GM21786 (cell line): ENCODE measurements around the gene NR5A1.

Source experiments
- ATAC-seq: cut with Tn5 transposase; IDR thresholded peaks from one replicate; pipeline ENCODE4 v1.9.1; 2021; ENCODE audit not compliant: unreplicated experiment

The NR5A1 gene

DNA sequence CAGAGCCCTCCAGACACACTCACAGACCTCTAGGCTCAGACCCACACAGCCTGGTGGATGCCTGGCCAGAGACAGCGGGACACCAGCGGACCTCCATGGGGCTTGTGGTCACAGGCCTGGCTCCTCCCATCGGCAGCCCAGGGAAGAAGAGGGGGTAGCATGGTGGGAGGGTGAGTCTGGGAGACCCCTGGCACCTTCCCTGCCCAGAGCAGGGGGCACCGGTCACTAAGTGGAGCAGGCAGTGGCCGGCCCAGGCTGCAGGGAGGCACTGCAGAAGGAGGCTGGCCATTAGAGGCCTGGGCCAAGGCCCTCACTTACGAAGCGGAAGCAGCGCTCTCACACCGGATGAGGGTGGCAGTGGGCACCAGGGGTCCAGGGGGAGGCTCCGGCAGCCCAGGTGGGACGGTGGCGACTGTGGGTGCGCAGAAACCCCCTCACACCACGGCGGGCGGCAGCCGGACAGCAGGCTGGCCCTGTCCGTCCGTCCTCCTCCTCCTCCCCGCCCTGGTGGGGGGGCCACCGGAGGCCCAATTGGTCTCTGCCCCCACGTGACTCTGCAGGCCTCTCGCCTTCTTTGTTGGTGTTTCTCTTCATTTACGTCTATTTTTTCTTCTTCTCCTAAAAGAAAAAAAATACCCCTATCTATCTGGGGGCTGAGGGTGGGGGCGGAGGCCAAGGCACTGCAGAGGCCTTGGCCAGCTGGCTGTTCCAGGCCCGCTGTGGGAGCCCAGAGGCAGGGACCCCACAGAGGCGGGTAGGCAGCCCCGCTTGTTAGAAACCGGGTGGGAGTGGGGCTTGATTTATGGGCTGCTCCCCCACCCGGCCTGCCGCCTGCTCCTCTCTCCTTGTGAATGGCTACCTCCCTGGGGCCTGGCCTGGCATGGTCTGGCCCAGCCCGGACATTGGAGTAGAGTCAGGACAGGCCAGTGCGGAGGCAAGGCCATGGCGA lies at the start of gene NR5A1:
NR5A1 (minus strand) TSS at position 469 of the 949 bp plus-strand sequence. CDS start 4,004 bp downstream, outside the sequence.
- no peak for ATAC-seq

DNA sequence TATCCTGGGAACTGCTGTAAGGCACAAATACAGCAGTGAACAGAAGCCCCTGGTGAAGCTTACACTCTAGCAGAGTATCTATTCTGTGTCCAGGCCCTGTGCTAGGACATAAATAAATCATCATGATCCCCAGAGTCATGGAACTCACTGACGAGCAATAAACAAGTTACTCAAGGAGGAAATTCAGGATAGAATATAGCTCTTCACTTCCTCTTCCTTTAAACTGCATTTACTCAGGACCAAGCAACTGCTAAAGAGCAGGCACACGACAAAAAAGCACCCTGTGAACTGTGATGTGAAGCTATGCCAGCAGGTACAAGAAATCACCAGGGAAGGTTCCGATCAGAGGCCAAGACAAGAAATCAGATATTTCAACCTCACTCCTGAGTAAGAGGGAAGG lies 47.8 kb upstream of the NR5A1 start:
- ATAC-seq, result no peak

DNA sequence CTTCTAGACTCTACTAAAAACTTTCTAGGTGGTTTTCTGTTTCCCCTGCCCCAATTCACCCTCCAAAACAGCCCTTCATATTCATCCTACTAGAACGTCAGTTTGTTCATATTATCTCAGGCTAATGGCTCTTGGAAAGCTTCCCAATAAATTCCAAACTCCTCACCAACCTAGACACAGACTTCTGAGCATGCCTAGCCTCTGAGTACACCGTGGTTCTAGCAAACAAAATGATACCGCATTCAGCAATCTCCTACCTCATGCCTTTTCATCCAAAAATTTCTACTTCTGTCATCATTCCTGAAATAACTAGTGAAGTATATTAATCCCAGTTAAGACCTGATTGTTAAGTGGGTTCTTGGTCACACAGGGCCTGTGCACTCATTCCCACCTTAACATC lies 46.5 kb upstream of the NR5A1 start:
- no peak for ATAC-seq

DNA sequence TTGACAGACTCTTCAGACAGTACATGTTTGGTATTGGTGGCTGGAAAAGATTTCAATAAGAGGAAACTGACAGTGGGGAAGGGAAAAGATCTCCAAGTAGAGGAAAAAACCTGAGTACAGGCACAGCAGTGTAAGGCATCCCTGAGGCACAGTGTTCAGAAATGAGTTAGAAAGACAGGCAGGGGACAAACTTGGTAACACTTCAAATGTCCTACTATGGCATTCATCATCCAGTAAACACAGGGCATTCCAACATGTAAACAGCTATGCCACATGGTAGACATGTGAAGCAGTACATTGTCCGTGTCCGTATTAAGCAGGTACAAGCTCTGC lies 45.0 kb upstream of the NR5A1 start:
- ATAC-seq, result no peak

DNA sequence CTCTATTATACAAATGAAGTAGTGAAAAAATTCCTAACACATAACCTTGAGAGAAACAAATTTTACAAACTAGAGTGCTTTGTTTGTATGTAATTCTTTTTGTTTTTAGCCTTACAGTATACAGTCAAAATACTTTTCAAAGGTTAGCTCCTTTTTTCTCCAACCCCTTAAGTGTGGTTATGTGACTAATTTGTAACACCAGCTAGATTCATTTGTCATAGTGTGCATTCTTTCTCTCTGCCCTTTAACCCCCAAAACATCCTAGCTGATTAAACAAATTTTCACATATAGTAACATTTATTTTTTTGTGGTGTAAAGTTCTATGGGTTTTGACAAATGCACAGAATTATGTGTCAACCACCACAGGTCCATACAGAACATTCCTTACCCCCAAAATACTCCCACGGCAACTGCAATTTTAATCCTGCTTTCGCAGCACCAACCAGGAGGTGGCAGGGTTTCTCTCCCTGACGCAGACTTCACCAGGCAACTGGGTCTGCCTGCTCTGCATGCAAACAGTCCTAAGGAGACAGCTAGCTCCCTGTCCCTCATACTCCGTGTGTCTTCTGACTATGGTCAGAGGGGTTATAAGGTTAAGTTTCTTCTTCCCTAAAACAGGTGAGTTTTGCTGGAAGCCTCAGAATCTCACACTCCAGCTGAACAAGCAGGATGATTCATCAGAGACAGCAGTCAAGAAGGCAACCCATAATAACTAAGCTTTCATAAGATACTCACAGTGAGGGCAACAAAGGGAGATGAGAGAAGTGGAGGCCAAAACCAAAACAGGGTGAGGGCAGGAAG lies 44.5 kb upstream of the NR5A1 start:
- ATAC-seq, result no peak

DNA sequence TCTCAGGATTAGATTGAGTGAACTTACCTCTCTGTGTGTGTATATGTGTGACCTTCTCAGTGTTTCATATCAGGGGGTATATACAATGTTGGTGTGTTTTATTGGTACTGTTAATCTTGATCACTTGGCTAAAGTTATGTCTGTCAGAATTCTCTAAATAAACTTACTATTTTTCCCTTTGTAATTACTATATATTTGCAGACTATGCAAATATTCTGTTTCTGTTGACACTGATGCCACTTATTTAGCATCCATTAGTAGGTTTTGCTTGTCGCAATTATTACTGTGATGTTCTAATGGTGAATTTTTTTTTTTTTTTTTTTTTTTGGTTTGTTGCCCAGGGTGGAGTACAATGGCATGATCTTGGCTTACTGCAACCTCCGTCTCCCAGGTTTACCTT lies 42.9 kb upstream of the NR5A1 start:
- ATAC-seq, result no peak

DNA sequence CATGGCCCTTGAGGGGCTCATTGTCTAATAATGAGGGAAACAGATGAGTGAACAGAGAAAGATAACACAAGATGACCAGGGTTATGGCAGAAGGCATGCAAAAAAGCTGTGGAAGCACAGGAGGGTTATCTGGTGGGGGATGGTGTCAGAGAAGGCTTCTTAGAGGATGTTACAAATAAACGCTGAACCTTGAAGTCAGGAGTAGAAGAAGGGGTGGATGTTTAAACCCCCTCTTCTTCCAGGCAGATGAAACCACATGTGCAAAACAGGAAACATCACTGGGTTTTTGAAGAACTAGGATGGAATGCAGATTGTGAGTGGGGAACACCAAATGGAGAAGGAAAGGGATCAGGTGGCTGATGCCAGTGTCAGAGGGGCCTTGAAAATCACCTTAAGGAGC lies 41.8 kb upstream of the NR5A1 start:
- ATAC-seq, result no peak

DNA sequence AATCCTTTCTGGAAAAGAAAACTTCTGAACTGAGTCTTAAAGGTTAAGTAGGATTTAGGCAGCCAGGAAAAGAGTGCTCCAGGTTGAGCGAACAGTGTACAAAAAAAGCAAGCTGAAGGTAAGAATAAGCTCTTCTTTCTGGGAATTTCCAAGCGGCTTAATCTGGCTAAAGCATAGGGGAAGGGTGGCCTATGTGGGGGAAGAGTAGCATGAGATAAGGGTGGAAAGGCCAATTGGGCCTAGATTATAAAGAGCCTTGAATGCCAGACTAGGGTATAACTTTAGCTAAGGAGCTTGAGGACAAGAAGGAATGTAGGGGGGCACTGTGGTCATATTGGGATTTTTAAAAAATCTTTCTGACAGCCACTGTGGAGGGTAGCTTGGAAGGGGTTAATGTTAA lies 37.3 kb upstream of the NR5A1 start:
- ATAC-seq, result no peak

DNA sequence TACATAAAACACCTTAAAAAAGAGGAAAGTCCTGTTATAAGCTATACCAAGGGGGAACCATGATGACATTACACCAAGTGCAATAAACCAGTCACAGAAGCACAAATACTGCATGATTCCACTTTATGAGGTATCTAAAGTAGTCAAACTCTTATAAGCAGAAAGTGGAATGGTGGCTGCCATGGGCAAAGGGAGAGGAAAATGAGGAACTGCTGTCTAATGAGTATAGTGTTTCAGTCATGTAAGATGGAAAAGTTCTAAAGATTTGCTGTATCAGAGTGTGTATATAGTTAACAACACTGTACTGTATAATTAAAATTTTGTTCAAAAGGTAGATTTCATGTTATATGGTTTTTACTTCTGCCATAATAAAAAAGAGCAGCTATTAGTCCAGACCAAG lies 34.6 kb upstream of the NR5A1 start:
- ATAC-seq, result no peak

DNA sequence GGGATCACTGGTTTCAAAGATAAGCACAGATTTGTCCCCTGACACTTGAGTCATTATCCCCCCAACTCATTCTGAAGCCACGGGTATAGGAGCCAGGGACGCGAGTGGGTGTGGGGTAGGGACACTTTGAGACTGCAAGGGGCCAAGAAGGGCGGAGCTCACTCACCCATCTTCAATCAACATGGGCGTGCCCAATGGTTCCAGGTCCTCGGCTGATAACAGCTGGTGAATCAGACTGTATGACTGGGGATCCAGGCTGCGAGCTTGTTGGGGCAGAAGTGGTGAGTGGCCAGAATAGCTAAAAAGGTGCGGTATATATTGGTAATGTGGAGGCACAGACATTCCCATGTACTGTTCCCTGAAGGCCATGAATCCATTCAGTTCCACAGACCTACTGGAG lies 30.7 kb upstream of the NR5A1 start:
- no peak for ATAC-seq

DNA sequence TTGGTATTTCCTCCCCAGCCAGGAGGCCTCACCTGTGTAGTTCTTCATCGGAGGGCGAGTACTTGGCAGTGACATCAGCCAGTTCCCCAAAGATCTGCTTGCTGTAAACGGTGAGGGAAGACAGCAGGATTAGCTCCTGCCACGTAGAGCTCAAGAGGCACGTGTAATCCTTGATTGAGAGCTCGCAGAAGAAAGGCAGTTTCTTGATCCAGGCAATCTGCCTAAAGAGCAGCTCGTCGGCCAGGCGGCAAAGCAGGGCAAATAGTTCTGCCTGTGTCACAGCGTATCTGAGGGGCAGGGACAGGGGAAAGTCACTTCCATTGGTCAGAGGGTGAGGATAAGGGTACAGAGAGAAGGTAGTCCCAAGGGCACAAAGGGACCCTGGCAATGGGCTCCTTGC lies 28.6 kb upstream of the NR5A1 start:
- no peak for ATAC-seq

DNA sequence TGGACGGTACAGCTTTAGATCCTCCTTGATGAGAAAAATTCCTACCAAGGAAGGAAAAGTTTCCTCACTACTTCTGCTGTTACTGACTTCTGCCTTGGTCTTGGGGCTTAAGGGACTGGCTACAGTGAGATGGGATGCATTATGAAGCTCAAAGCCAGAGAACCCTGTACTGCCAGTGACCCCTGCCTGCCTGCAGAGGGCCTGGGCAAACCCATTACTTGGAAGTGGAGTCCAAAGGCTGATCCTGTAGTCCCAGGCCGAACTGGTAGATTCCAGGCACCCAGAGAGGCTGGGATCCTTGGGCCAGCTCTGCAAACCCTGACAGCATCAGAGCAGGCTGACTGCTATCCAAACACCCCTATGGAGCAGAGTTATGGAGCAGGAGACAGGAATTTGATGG lies 25.7 kb upstream of the NR5A1 start:
- no peak for ATAC-seq

DNA sequence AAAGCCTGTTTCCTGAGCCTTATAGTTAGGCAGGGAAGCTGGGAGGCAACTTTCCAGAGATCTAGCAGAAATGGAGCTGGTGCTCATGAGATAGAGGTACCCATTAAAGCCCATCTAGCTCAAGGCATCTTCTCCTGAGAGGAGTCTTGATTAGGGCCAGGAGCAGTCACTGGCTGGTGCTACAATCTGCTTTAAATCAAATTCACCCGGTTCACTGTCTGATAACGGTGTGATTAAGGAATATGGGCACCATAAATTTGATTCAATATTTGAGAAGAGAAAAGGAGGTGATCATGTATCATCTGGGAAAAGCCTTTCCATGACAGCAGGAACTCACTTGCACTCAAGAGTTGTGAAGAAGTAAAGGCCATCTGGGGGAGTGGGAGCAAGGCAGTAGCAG lies 23.9 kb upstream of the NR5A1 start:
- no peak for ATAC-seq

DNA sequence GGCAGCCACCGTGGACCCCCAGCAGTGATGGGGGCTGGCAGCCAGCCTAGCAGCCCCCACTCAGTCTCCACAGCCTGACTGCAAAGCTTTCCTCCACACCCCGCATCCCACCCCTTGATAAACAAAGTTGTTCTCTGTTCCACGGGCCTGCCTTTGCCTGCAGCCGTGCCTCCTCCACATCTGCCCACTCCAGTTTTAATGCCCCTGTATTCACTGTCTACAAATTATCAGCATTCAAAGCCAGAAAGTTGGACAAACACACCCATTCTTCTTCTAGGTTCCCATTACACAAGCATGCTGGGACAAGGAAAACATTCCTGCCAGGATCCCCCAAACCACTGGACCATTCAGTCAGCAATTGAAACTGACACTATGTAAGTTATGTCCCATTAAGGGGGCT lies 23.0 kb upstream of the NR5A1 start:
- no peak for ATAC-seq

DNA sequence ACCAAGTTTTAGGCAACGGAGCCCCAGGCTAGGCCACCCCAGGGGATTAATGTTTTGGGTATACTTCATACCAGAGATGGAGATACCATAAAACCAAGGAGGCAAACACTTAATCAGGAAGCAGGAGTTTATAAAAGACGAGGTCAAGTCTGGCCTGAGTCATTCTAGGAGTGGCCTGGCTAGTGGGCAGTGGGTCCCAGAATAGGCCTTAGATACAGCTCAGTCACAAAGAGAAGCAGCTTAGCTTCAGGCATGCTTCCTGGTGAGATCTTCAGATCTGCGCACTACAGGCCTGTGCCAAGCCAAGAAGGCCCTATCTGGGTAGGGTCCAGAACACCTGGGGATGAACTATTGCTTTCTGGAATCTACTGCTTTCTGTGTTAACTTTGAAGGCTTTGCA lies 20.6 kb upstream of the NR5A1 start:
- ATAC-seq, result no peak

DNA sequence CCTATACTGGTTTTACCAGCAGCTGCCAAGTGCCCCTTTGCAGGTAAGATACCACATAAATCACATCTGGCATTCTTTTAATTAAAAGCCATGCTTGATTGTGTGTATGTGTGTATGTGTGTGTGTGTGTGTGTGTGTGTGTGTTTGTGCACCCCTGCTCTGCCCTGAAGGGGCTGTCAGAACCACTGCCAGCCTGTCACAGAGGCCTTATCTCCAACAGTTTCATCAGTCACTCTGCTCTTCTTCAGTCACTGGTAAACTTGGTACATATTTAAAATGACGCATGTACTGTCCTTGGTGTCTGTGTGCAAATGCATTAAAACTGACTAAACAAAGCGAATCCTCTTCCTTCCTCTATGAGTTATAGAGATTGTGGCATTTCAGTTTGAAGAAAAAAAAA lies 19.0 kb upstream of the NR5A1 start:
- ATAC-seq, result no peak

DNA sequence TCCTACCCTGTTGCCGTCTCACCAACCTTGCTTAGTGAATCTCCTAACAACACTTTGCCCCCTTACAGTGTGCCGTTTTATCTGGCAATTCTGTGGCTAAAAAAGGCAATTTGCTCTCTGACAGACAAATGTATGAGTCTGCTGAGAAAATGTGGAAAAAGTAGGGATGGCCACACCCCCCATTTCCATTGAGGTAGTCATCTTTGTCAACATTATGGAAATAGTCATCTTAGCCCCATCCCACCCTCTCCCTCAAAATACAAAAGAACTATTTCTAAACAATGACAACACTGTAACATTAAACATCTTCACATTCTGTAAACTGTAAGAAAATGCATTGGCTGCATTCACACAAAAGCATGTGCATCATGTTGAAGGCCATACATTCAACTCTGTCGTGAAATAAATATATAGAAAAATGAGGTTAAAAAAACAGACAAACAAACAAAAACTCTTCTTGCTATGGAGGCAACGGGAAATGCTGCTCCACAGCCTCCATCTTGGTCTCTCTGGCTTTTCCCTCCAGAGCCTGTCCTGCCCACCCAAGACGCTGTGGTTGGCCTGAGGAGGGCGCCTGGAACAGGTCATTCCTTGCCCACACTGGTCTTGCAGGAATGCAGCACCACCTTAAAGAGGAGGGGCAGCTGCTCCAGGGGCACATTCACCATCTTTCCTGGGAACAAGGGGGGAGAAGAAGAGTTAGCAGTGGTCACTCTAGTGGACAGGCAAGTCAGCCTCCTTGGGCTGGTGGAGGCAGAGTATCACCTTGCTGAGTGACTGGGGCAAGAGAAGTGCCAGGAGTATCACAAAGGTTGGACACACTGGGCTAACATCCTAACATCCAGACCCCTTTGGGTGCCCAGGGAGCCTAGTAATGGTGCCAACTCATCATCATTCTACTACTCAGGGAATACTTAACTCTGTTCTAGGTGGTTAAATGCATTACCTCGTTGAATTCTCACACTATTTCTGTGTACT lies 15.2 kb upstream of the NR5A1 start:
- no peak for ATAC-seq

DNA sequence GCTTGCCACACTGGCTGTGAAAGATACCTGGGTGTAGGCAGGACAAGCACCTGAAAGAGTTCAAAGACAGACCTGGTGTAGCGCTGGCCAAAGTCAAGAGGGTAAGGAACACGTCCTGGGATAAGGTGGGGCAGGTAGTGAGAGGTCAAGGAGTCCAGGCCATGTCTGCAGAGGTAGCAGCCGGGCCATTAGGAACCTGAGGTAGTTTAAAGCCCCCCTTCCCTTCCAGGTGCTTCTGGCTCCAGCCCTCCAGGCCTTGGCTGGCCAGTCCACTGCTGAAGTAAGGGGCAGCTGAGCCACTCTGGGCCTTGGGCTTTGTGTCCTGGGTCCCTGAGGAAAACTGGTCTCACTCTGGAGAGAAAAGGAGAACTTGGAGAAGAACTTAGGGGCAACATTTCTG lies 13.9 kb upstream of the NR5A1 start:
- ATAC-seq, result no peak

DNA sequence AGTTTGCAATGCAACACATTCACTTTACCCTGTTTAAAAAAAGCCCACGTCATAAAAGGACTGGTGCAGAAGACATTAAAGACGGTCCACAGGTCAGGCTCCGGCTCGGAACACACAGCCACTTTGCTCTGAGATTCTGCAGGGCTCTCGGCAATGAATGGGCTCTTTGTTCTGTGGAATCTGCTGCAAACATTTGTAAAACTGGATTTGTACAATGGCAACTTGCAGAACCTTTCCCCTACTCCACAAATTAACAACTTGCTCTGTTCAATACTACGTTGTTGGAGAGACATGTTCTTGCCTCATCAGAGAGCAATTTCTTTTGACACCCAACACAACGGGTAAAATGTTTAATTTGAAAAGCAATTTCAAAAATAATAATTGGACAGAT lies 13.0 kb upstream of the NR5A1 start:
- no peak for ATAC-seq

DNA sequence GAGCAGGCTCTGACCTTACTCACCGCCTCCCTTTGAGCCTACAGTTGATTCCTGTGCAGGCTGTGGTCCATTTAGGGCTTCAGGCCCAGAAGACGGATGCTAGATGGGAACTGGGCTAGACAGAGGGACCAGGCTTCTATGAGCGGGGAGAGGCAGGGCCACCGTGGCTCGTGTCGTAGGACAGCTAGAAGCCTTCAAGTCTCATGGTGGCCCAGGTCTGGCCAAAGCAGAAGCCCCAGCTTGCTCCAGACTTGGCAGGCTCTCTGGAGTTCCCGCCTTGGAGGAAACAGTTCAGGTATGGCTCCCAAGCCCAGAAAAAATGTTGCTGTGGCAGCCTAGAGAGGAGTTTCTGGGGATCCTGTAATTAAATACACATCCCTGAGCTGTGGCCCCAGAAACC lies 10.9 kb upstream of the NR5A1 start:
- no peak for ATAC-seq

DNA sequence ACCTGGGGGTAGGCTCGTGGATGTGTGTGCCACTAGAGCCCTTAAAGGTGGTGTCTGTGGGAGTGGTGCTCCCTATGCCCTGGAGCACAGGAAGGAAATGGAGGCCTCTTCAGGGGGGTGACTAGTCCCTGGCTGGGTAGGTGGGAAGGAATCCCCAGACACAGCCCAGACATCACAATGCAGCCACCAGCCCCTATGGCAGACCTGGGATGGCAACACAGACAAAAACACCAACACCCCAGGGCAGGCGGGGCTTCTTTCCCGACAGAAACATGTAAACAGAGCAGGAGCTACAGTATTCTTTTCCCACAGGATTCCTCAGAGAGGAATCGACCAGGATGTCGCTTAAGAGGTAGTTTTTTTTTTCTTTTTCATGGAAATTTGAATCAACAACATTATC lies 10.4 kb upstream of the NR5A1 start:
- no peak for ATAC-seq
